Right lung (tissue), 5 donors: ENCODE data around the gene CCNG1. TPM values are rescaled to one million over a fixed set of nuclear protein-coding genes. Genes with fewer than 3 reads are reported as not detected.
A peak's percentile ranks its signal among the peaks of the same experiment; 100 is the strongest.
"Not testable (repeated sequence)": the region's sequence is repeated elsewhere in the genome, so short reads cannot be mapped to it uniquely, and the experiment has no call there.

Experiments used
- DNase-seq, 2 donors: peaks; one replicate each; pipeline ENCODE4 v3.0.0-alpha.2; 2013
- polyA plus RNA-seq, 5 donors: library from polyadenylated mRNA; unstranded; fragments of 120-200 nt; gene quantifications; one replicate each; pipeline versions ENCODE4 v1.2.1 to v1.2.3, GENCODE V29; 2013; ENCODE audit warnings: inconsistent platforms in 1 of 5, low replicate concordance in 1 of 5; ENCODE audit not compliant: insufficient read length in 5 of 5, insufficient read depth in 1 of 5

The CCNG1 gene
- polyA plus RNA-seq, 5 donors, result 131 to 182 (median 154) TPM

- no peak for DNase-seq
Observed at GRCh38 chr5:163436515-163436914, 880 bp upstream of the CCNG1 start.

- no peak for DNase-seq
Observed at GRCh38 chr5:163437011-163437308, 435 bp upstream of the CCNG1 start.

- DNase-seq, result no peak
Observed at GRCh38 chr5:163439092-163439425, 1.7 kb downstream of the CCNG1 start.

GRCh38 chr5:163440954-163441353 lies 3.6 kb downstream of the CCNG1 start:
- DNase-seq, result no peak

- no peak for DNase-seq
Observed at GRCh38 chr5:163444526-163444925, 7.1 kb downstream of the CCNG1 start.

- DNase-seq, result no peak
Observed at GRCh38 chr5:163445345-163445744, 8.0 kb downstream of the CCNG1 start.

- no peak for DNase-seq
Observed at GRCh38 chr5:163447191-163447590, 9.8 kb downstream of the CCNG1 start.

- DNase-seq, result no peak
Observed at GRCh38 chr5:163447875-163448274, 10.5 kb downstream of the CCNG1 start.

GRCh38 chr5:163448491-163448890 lies 11.1 kb downstream of the CCNG1 start:
- no peak for DNase-seq

- no peak for DNase-seq
Observed at GRCh38 chr5:163451489-163451888, 14.1 kb downstream of the CCNG1 start.

- DNase-seq, result no peak
Observed at GRCh38 chr5:163453705-163454104, 16.3 kb downstream of the CCNG1 start.

GRCh38 chr5:163455406-163455805 lies 18.0 kb downstream of the CCNG1 start:
- DNase-seq, result not testable (repeated sequence)

GRCh38 chr5:163456029-163456589 lies 18.7 kb downstream of the CCNG1 start:
- no peak for DNase-seq

- DNase-seq, result no peak
Observed at GRCh38 chr5:163456840-163457239, 19.4 kb downstream of the CCNG1 start.

GRCh38 chr5:163458778-163459385 lies 21.5 kb downstream of the CCNG1 start:
- no peak for DNase-seq

- no peak for DNase-seq
Observed at GRCh38 chr5:163459462-163459818, 22.0 kb downstream of the CCNG1 start.

- DNase-seq, result peak; percentile 98
Observed at GRCh38 chr5:163459819-163460561, 22.6 kb downstream of the CCNG1 start, which contains the start of gene NUDCD2. NUDCD2 (minus strand) TSS chr5:163460102; CDS start chr5:163460050, 52 bp downstream.

- no peak for DNase-seq
Observed at GRCh38 chr5:163460562-163461171, 23.3 kb downstream of the CCNG1 start, which contains the start of gene HMMR. HMMR (plus strand) TSS chr5:163460632; CDS start chr5:163460693, 61 bp downstream.

GRCh38 chr5:163463063-163463435 lies 25.7 kb downstream of the CCNG1 start:
- no peak for DNase-seq

GRCh38 chr5:163467682-163468081 lies 30.3 kb downstream of the CCNG1 start:
- no peak for DNase-seq

- DNase-seq, result no peak
Observed at GRCh38 chr5:163473635-163474243, 36.3 kb downstream of the CCNG1 start.

GRCh38 chr5:163475411-163475810 lies 38.0 kb downstream of the CCNG1 start:
- no peak for DNase-seq
